NCI-H1105 treated with DMSO at 0.1 percent for 48 hours (cell line): Measurements from ENCODE around the gene TCEA2.

Source experiments
- DNase-seq: peaks from one replicate; lab custom pipeline; 2025; lab: John Stamatoyannopoulos, UW

TCEA2 gene

GRCh38 chr20:64049060-64049877 is 13.7 kb upstream of the TCEA2 start, which contains the start of gene SOX18:
Gene SOX18 (minus strand): TSS chr20:64049639. CDS start chr20:64049516, 123 bp downstream.
- DNase-seq, result no peak

- no peak for DNase-seq
Measured at GRCh38 chr20:64049878-64050260, 13.1 kb upstream of the TCEA2 start.

- no peak for DNase-seq
Measured at GRCh38 chr20:64050261-64051032, 12.6 kb upstream of the TCEA2 start.

- no peak for DNase-seq
Measured at GRCh38 chr20:64051033-64051452, 12.0 kb upstream of the TCEA2 start.

- no peak for DNase-seq
Measured at GRCh38 chr20:64051561-64052325, 11.3 kb upstream of the TCEA2 start.

- DNase-seq, result no peak
Measured at GRCh38 chr20:64052326-64052722, 10.7 kb upstream of the TCEA2 start.

GRCh38 chr20:64052987-64053840 is 9.8 kb upstream of the TCEA2 start:
- no peak for DNase-seq

GRCh38 chr20:64053841-64054661 is 8.9 kb upstream of the TCEA2 start:
- no peak for DNase-seq

- no peak for DNase-seq
Measured at GRCh38 chr20:64055396-64055892, 7.6 kb upstream of the TCEA2 start.

GRCh38 chr20:64055893-64056638 is 6.9 kb upstream of the TCEA2 start:
- no peak for DNase-seq

- DNase-seq, result no peak
Measured at GRCh38 chr20:64056639-64056888, 6.4 kb upstream of the TCEA2 start.

- no peak for DNase-seq
Measured at GRCh38 chr20:64056889-64057627, 5.9 kb upstream of the TCEA2 start.

- peak; percentile 56 for DNase-seq
Measured at GRCh38 chr20:64057628-64058498, 5.1 kb upstream of the TCEA2 start.

GRCh38 chr20:64058536-64058935 is 4.5 kb upstream of the TCEA2 start:
- no peak for DNase-seq

GRCh38 chr20:64062276-64062595 is 762 bp upstream of the TCEA2 start:
- no peak for DNase-seq

- DNase-seq, result no peak
Measured at GRCh38 chr20:64063389-64064144, 569 bp downstream of the TCEA2 start.

- DNase-seq, result no peak
Measured at GRCh38 chr20:64064145-64064698, 1.2 kb downstream of the TCEA2 start.
